T-helper 22 cell (primary cell): ENCODE measurements around the gene RTL1.
A peak's percentile ranks its signal among the peaks of the same experiment; 100 is the strongest.

ENCODE experiments used
- DNase-seq: peaks from one replicate; pipeline ENCODE4 v3.0.0-alpha.2; 2020; ENCODE audit warnings: low read depth

RTL1 gene

GRCh38 chr14:100850841-100851585 is 52.5 kb downstream of the RTL1 start:
- DNase-seq = peak; percentile 32

- DNase-seq = no peak
These were observed 54.3 kb downstream of the RTL1 start for GRCh38 chr14:100849115-100849781.

- DNase-seq = no peak
These were observed 57.1 kb downstream of the RTL1 start for GRCh38 chr14:100846309-100846859.

GRCh38 chr14:100845341-100845740 is 58.2 kb downstream of the RTL1 start:
- no peak for DNase-seq

GRCh38 chr14:100844846-100845245 is 58.7 kb downstream of the RTL1 start:
- DNase-seq = no peak

- no peak for DNase-seq
These were observed 59.1 kb downstream of the RTL1 start for GRCh38 chr14:100844421-100844820.

GRCh38 chr14:100844082-100844408 is 59.5 kb downstream of the RTL1 start:
- no peak for DNase-seq

- no peak for DNase-seq
These were observed 60.7 kb downstream of the RTL1 start for GRCh38 chr14:100842799-100843198.

GRCh38 chr14:100841761-100842403 is 61.6 kb downstream of the RTL1 start:
- no peak for DNase-seq

- DNase-seq = no peak
These were observed 62.3 kb downstream of the RTL1 start for GRCh38 chr14:100841066-100841760.

GRCh38 chr14:100840286-100841065 is 63.0 kb downstream of the RTL1 start:
- no peak for DNase-seq

- no peak for DNase-seq
These were observed 63.8 kb downstream of the RTL1 start for GRCh38 chr14:100839681-100840111.

GRCh38 chr14:100839315-100839585 is 64.3 kb downstream of the RTL1 start:
- no peak for DNase-seq

- DNase-seq = no peak
These were observed 64.8 kb downstream of the RTL1 start for GRCh38 chr14:100838493-100839314.

- DNase-seq = no peak
These were observed 65.6 kb downstream of the RTL1 start for GRCh38 chr14:100837805-100838350.

GRCh38 chr14:100836941-100837804 is 66.3 kb downstream of the RTL1 start:
- DNase-seq = no peak

- no peak for DNase-seq
These were observed 67.2 kb downstream of the RTL1 start for GRCh38 chr14:100836311-100836805.

GRCh38 chr14:100835548-100836310 is 67.8 kb downstream of the RTL1 start:
- no peak for DNase-seq
